ENCODE data around the gene FBXO9. TPM values are rescaled to one million over a fixed set of nuclear protein-coding genes. Genes with fewer than 3 reads are reported as not detected.

The FBXO9 gene
- total RNA-seq, 1 donor from 2014 or later, result 80.2 TPM

DNA sequence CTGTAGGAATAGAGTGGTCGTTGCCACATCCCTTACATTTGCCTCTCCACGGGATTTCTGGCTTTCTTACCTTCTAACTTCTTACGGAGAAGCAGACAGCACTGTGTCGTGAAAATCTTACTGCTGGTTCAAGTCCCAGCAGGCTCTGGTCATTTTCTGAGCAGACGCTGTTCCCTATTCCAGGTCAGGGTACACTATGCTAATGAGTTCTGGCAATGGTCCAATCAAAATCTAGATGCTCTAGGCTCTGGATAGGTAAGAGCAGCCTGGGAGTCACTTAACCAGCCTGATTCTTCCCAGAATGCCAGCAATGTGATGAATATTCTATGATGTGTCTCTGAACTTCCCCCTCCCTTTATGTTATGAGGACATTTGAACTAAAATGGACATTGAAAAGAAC is 83.5 kb downstream of the FBXO9 start, which contains the start of gene GCM1:
TSS of gene GCM1 (minus strand) at position 158 of the 400 bp plus-strand sequence. CDS start 3,209 bp downstream, outside the sequence.
- Mint-ChIP-seq H3K27ac (ENCODE audit: unreplicated experiment) (no peak within 1 kb of the TSS), H3K27me3 (ENCODE audit: low read depth, unreplicated experiment) (no peaks in the 10 kb centered on the region), H3K9me3 (ENCODE audit: unreplicated experiment) (peaks cover 1% of the 10 kb centered on the region), H3K36me3 (ENCODE audit: low read depth, unreplicated experiment) (no peaks in the 10 kb centered on the region), H3K4me1 (ENCODE audit: low read depth, unreplicated experiment) (no peaks in the 10 kb centered on the region), H3K4me3 (ENCODE audit: unreplicated experiment) (no peak within 1 kb of the TSS)
- H2AFZ ChIP-seq (ENCODE audit: low read depth, low read length), result no peak within 1 kb of the TSS
- FAIRE-seq (no peak), DNase-seq (ENCODE audit: low read depth) (no peak)
- H3K27me3 ChIP-seq (ENCODE audit: insufficient read depth, low read length), result no peaks in the 10 kb centered on the region
- H3K4me1 ChIP-seq (ENCODE audit: insufficient read depth, low read length), result no peaks in the 10 kb centered on the region
- H3K9me3 ChIP-seq (ENCODE audit: insufficient read depth, low read depth, low read length), result no peaks in the 10 kb centered on the region
- no peaks in the 10 kb centered on the region for H4K20me1 ChIP-seq (ENCODE audit: insufficient read depth, low read length)
- no peak within 1 kb of the TSS for H3K27ac ChIP-seq (ENCODE audit: low read depth, low read length)
- no peaks in the 10 kb centered on the region for H3K79me2 ChIP-seq (ENCODE audit: insufficient read depth, low read length)
- no peak within 1 kb of the TSS for H3K9ac ChIP-seq (ENCODE audit: low read length)
- no peaks in the 10 kb centered on the region for H3K36me3 ChIP-seq (ENCODE audit: insufficient read depth, low read length)
- TF ChIP-seq EZH2 (IDR thresholded peaks at IDR 0.05; ENCODE audit: insufficient read depth, low read length), result no peak
- TF ChIP-seq, protein P1, sequence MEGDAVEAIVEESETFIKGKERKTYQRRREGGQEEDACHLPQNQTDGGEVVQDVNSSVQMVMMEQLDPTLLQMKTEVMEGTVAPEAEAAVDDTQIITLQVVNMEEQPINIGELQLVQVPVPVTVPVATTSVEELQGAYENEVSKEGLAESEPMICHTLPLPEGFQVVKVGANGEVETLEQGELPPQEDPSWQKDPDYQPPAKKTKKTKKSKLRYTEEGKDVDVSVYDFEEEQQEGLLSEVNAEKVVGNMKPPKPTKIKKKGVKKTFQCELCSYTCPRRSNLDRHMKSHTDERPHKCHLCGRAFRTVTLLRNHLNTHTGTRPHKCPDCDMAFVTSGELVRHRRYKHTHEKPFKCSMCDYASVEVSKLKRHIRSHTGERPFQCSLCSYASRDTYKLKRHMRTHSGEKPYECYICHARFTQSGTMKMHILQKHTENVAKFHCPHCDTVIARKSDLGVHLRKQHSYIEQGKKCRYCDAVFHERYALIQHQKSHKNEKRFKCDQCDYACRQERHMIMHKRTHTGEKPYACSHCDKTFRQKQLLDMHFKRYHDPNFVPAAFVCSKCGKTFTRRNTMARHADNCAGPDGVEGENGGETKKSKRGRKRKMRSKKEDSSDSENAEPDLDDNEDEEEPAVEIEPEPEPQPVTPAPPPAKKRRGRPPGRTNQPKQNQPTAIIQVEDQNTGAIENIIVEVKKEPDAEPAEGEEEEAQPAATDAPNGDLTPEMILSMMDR (IDR thresholded peaks at IDR 0.05; ENCODE audit: insufficient read depth, low read depth, low read length), result no peak
- H3K4me3 ChIP-seq (ENCODE audit: insufficient read depth, low read depth, low read length), result no peak within 1 kb of the TSS
- no peak within 1 kb of the TSS for H3K4me2 ChIP-seq (ENCODE audit: low read length)

Other genes starting within 250 kb of the FBXO9 start
- not detected in 2 replicates for gene GSTA5, start 224.6 kb upstream of the FBXO9 start, total RNA-seq
- not detected in 2 replicates for gene GSTA3, start 155.7 kb upstream of the FBXO9 start, total RNA-seq
- 10.9 and 12.0 TPM in 2 replicates for gene GSTA4, start 70.1 kb upstream of the FBXO9 start, total RNA-seq
- gene CILK1, start 3.6 kb upstream of the FBXO9 start, total RNA-seq, result 15.6 and 17.4 TPM in 2 replicates
- gene GCM1, start 83.4 kb downstream of the FBXO9 start, total RNA-seq, result not detected in 2 replicates